KMS-11 (cell line): Measurements from ENCODE around the gene IQUB.

ENCODE experiments used
- H2AFZ ChIP-seq: fragments of 200-600 bp; sonication (generic); 2 replicates; pipeline ENCODE4 v1.6.1; 2016; ENCODE audit warnings: antibody characterized with exemption, mixed run types, low read depth
- H3K27ac ChIP-seq: fragments of 200-600 bp; sonication (generic); 2 replicates; pipeline ENCODE4 v1.6.1; 2016; ENCODE audit warnings: mild to moderate bottlenecking, mixed run types
- H3K27me3 ChIP-seq: fragments of 200-600 bp; sonication (generic); 2 replicates; pipeline ENCODE4 v1.6.1; 2017; ENCODE audit warnings: mild to moderate bottlenecking, low read depth, mixed run types, moderate library complexity; ENCODE audit not compliant: insufficient read depth
- H3K36me3 ChIP-seq: fragments of 200-600 bp; sonication (generic); 2 replicates; pipeline ENCODE4 v1.6.1; 2017; ENCODE audit warnings: mild to moderate bottlenecking, mixed run types; ENCODE audit not compliant: insufficient read depth
- H3K4me1 ChIP-seq: fragments of 200-600 bp; sonication (generic); 2 replicates; pipeline ENCODE4 v1.6.1; 2016; ENCODE audit warnings: mild to moderate bottlenecking, low read depth, mixed run types; ENCODE audit not compliant: poor library complexity, severe bottlenecking
- H3K4me2 ChIP-seq: fragments of 200-600 bp; sonication (generic); 2 replicates; pipeline ENCODE4 v1.7.0; 2016; ENCODE audit warnings: mild to moderate bottlenecking, mixed run types
- H3K4me3 ChIP-seq: fragments of 200-600 bp; sonication (generic); IDR thresholded peaks from 2 replicates; pipeline ENCODE4 v1.6.1; 2017; ENCODE audit warnings: low read depth, low read length, mixed read lengths; ENCODE audit not compliant: insufficient read depth
- H3K79me2 ChIP-seq: fragments of 200-600 bp; sonication (generic); 2 replicates; pipeline ENCODE4 v1.6.1; 2016; ENCODE audit warnings: low read depth, mixed run types; ENCODE audit not compliant: insufficient read depth
- H3K9ac ChIP-seq: fragments of 200-600 bp; sonication (generic); 2 replicates; pipeline ENCODE4 v1.6.1; 2016; ENCODE audit warnings: mild to moderate bottlenecking, mixed run types
- H4K20me1 ChIP-seq: fragments of 200-600 bp; sonication (generic); 2 replicates; pipeline ENCODE4 v1.6.1; 2016; ENCODE audit warnings: mild to moderate bottlenecking, mixed run types; ENCODE audit not compliant: insufficient read depth
- CTCF ChIP-seq: fragments of 200-600 bp; sonication (generic); conservative IDR thresholded peaks from 2 replicates; pipeline ENCODE4 v1.6.1; 2017; ENCODE audit warnings: low read depth, mild to moderate bottlenecking, antibody characterized with exemption, low read length, moderate library complexity, mixed read lengths

IQUB gene

GRCh38 chr7:123433665-123434064 is 100.7 kb downstream of the IQUB start:
- H3K4me3 ChIP-seq = no peak overlapping the region
- no peaks in the 10 kb centered on the region for H4K20me1 ChIP-seq
- no peaks in the 10 kb centered on the region for H3K36me3 ChIP-seq
- no peaks in the 10 kb centered on the region for H3K27me3 ChIP-seq
- no peaks in the 10 kb centered on the region for H3K4me1 ChIP-seq
- H3K4me2 ChIP-seq = no peak overlapping the region
- H2AFZ ChIP-seq = no peak overlapping the region
- no peak for TF ChIP-seq CTCF
- H3K27ac ChIP-seq = no peak overlapping the region
- no peaks in the 10 kb centered on the region for H3K79me2 ChIP-seq
- no peak overlapping the region for H3K9ac ChIP-seq

GRCh38 chr7:123432601-123433000 is 101.8 kb downstream of the IQUB start:
- H3K36me3 ChIP-seq = no peaks in the 10 kb centered on the region
- no peak for TF ChIP-seq CTCF
- H3K79me2 ChIP-seq = no peaks in the 10 kb centered on the region
- H2AFZ ChIP-seq = no peak overlapping the region
- H3K4me2 ChIP-seq = no peak overlapping the region
- H3K4me3 ChIP-seq = no peak overlapping the region
- no peak overlapping the region for H3K9ac ChIP-seq
- H3K27ac ChIP-seq = no peak overlapping the region
- no peaks in the 10 kb centered on the region for H3K4me1 ChIP-seq
- no peaks in the 10 kb centered on the region for H3K27me3 ChIP-seq
- H4K20me1 ChIP-seq = no peaks in the 10 kb centered on the region

- no peak for TF ChIP-seq CTCF
- Histone ChIP-seq H3K4me1 (no peaks in the 10 kb centered on the region), H3K4me3 (no peak overlapping the region), H4K20me1 (no peaks in the 10 kb centered on the region), H3K9ac (no peak overlapping the region), H2AFZ (no peak overlapping the region), H3K27me3 (no peaks in the 10 kb centered on the region), H3K27ac (no peak overlapping the region), H3K79me2 (no peaks in the 10 kb centered on the region), H3K4me2 (no peak overlapping the region), H3K36me3 (no peaks in the 10 kb centered on the region)
Observed at GRCh38 chr7:123431075-123431614, 103.2 kb downstream of the IQUB start.

GRCh38 chr7:123425246-123425645 is 109.1 kb downstream of the IQUB start:
- no peak overlapping the region for H3K9ac ChIP-seq
- TF ChIP-seq CTCF = no peak
- H4K20me1 ChIP-seq = no peaks in the 10 kb centered on the region
- no peaks in the 10 kb centered on the region for H3K79me2 ChIP-seq
- H3K36me3 ChIP-seq = no peaks in the 10 kb centered on the region
- H3K4me3 ChIP-seq = no peak overlapping the region
- H3K27ac ChIP-seq = no peak overlapping the region
- H2AFZ ChIP-seq = no peak overlapping the region
- H3K4me2 ChIP-seq = no peak overlapping the region
- H3K4me1 ChIP-seq = no peaks in the 10 kb centered on the region
- H3K27me3 ChIP-seq = no peaks in the 10 kb centered on the region
